ENCODE data around the gene GLRX5. TPM values are rescaled to one million over a fixed set of nuclear protein-coding genes. Genes with fewer than 3 reads are reported as not detected.

The GLRX5 gene
- total RNA-seq, 1 donor from 2014 or later: 43.7 TPM

DNA sequence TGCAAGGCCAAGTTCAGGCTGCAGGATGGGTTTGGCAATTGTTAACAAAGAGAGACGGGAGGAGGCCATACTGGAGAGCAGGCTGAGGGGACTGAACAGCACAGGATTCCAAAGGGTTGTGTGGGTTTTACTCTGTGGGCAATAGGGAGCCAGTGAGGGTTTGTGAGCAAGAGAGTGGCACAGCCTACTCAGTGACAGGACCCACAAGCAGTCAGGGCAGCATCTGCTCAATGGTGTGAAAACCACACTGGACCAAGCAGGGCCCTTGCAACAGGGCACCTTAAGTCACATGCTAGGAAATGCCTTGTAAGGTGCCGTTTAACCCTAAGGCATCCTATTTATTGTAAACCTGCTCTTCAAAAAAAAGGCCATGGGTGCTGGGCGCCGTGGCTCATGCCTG, 40.4 kb upstream of the GLRX5 start:
- no peak for DNase-seq
- Mint-ChIP-seq H3K4me3 (no peak overlapping the region), H3K9me3 (peaks cover 5% of the 10 kb centered on the region), H3K4me1 (peaks cover 54% of the 10 kb centered on the region), H3K36me3 (ENCODE audit: low read depth) (peaks cover 29% of the 10 kb centered on the region), H3K27ac (peak overlapping the region; percentile 57), H3K27me3 (no peaks in the 10 kb centered on the region)
- intact Hi-C loops (cut with micrococcal nuclease): loop anchor here (5.0 kb wide), 1 partner anchor 37 kb away; no protein-coding TSS in a partner anchor

GRCh38 chr14:95495076-95495475, 39.8 kb upstream of the GLRX5 start:
- DNase-seq: no peak
- Mint-ChIP-seq H3K27me3 (no peaks in the 10 kb centered on the region), H3K9me3 (peaks cover 5% of the 10 kb centered on the region), H3K4me3 (peak overlapping the region; percentile 18), H3K36me3 (ENCODE audit: low read depth) (peaks cover 31% of the 10 kb centered on the region), H3K27ac (peak overlapping the region; percentile 92), H3K4me1 (peaks cover 55% of the 10 kb centered on the region)
- intact Hi-C loops (cut with micrococcal nuclease): loop anchor here (1.0 kb wide), 1 partner anchor 15 kb away; no protein-coding TSS in a partner anchor

DNA sequence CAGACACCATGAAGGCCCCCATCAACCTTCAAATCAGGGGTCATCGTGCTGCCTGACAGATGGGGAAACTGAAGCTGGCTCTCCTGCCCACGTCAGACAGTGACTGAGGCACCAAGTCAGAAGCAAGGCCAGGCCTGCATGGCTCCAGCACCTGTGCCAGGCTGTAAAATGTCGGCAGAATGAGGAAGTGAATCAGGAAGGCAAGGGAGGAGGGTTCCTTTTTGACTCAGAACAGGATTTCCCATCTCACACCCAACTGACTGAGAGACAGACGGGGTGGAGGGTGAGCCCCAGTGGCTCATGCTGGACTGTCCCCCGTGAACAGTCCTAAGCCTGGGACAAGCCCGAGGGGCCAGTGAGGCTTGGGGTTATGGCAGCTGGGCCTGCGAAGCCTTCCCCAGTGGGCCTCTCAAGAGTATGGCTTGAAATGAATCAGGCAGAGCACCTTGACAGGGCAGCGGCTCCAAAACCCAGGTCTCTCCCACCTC, 39.3 kb upstream of the GLRX5 start:
- peaks cover 5% of the 10 kb centered on the region for H3K9me3 Mint-ChIP-seq
- intact Hi-C loops (cut with micrococcal nuclease): loop anchor here (1.0 to 2.0 kb wide), 2 partner anchors 15 to 21 kb away; partner anchors contain the start of gene SYNE3
- peak overlapping the region; percentile 18 for H3K4me3 Mint-ChIP-seq
- peak; percentile 71 for DNase-seq
- peaks cover 32% of the 10 kb centered on the region for H3K36me3 Mint-ChIP-seq (ENCODE audit: low read depth)
- no peaks in the 10 kb centered on the region for H3K27me3 Mint-ChIP-seq
- H3K4me1 Mint-ChIP-seq: peaks cover 53% of the 10 kb centered on the region
- H3K27ac Mint-ChIP-seq: peak overlapping the region; percentile 92

GRCh38 chr14:95496111-95496681, 38.7 kb upstream of the GLRX5 start:
- Mint-ChIP-seq H3K4me3 (peak overlapping the region; percentile 18), H3K27me3 (no peaks in the 10 kb centered on the region), H3K36me3 (ENCODE audit: low read depth) (peaks cover 36% of the 10 kb centered on the region), H3K4me1 (peaks cover 52% of the 10 kb centered on the region), H3K9me3 (peaks cover 5% of the 10 kb centered on the region), H3K27ac (peak overlapping the region; percentile 92)
- DNase-seq: peak; percentile 68
- intact Hi-C loops (cut with micrococcal nuclease): loop anchor here (2.0 kb wide), 1 partner anchor 21 kb away; the partner anchor contains the start of gene SYNE3

DNA sequence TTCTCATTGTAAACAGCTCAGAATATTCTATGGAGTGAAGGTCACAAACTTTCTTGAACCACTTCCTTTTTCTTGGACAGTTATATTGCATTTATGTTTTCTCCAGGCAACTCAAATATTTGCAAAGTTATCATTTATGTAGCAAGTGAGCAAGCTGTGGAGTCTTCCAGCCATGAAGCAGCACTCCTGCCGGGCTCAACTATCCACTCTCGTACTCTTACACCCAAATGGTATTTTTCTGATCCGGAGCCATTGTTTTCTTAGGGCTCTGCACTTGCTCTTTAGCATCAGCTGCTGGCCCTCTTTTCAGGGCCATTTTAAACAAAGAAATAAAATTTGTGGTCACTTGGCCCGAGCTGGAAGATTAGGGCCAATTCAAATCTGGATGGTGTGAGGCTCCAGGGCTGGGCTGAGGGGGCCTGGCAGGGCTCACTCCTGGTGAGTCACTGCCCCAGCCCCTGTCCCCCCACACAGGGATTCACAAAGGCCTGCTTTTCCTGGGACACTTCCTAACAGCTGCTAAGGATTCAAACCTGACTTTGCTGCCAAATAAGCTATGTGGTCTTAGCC, 38.1 kb upstream of the GLRX5 start:
- Mint-ChIP-seq H3K4me1 (peaks cover 55% of the 10 kb centered on the region), H3K9me3 (peaks cover 5% of the 10 kb centered on the region), H3K4me3 (peak overlapping the region; percentile 18), H3K27ac (peak overlapping the region; percentile 92), H3K27me3 (no peaks in the 10 kb centered on the region), H3K36me3 (ENCODE audit: low read depth) (peaks cover 38% of the 10 kb centered on the region)
- no peak for DNase-seq
- intact Hi-C loops (cut with micrococcal nuclease): loop anchor here (2.0 kb wide), 1 partner anchor 20 kb away; the partner anchor contains the start of gene SYNE3

DNA sequence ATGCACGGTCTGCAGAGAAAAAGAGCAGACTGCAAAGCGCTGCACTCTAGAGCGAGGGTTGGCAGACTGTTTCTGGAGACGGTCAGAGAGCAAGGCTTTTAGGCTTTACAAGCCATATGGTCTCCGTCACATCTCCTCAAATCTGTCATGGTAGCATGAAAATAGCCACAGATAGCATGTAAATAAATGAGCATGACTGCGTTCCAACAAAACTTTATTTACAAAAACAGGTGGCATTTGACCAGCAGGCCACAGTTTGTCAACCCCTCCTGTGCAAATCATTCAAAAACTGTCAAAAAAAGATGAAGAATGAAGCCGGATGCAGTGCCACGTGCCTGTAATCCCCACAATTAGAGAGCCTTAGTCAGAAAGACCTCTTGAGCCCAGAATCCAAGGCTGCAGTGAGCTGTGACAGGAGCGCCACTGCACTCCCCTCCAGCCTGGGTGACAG, 37.3 kb upstream of the GLRX5 start:
- Mint-ChIP-seq H3K36me3 (ENCODE audit: low read depth) (peaks cover 33% of the 10 kb centered on the region), H3K4me1 (peaks cover 61% of the 10 kb centered on the region), H3K27ac (no peak overlapping the region), H3K4me3 (no peak overlapping the region), H3K27me3 (no peaks in the 10 kb centered on the region), H3K9me3 (no peaks in the 10 kb centered on the region)
- no peak for DNase-seq
- intact Hi-C loops (cut with micrococcal nuclease): loop anchor here (2.0 kb wide), 1 partner anchor 19 kb away; the partner anchor contains the start of gene SYNE3

- H3K27ac Mint-ChIP-seq: no peak overlapping the region
- no peaks in the 10 kb centered on the region for H3K27me3 Mint-ChIP-seq
- no peak overlapping the region for H3K4me3 Mint-ChIP-seq
- no peaks in the 10 kb centered on the region for H3K9me3 Mint-ChIP-seq
- H3K4me1 Mint-ChIP-seq: peaks cover 61% of the 10 kb centered on the region
- intact Hi-C loops (cut with micrococcal nuclease): loop anchor here (1.0 kb wide), 1 partner anchor 25 kb away; no protein-coding TSS in a partner anchor
- DNase-seq: no peak
- peaks cover 35% of the 10 kb centered on the region for H3K36me3 Mint-ChIP-seq (ENCODE audit: low read depth)
These were observed 36.1 kb upstream of the GLRX5 start for GRCh38 chr14:95498622-95499353.

- peaks cover 60% of the 10 kb centered on the region for H3K4me1 Mint-ChIP-seq
- H3K27ac Mint-ChIP-seq: peak overlapping the region; percentile 66
- no peak overlapping the region for H3K4me3 Mint-ChIP-seq
- intact Hi-C loops (cut with micrococcal nuclease): loop anchor here (1.0 kb wide), 1 partner anchor 24 kb away; no protein-coding TSS in a partner anchor
- no peaks in the 10 kb centered on the region for H3K27me3 Mint-ChIP-seq
- no peaks in the 10 kb centered on the region for H3K9me3 Mint-ChIP-seq
- no peak for DNase-seq
- H3K36me3 Mint-ChIP-seq (ENCODE audit: low read depth): peaks cover 34% of the 10 kb centered on the region
These were observed 35.5 kb upstream of the GLRX5 start for GRCh38 chr14:95499354-95499750.

- Mint-ChIP-seq H3K4me3 (no peak overlapping the region), H3K27ac (no peak overlapping the region), H3K36me3 (ENCODE audit: low read depth) (peaks cover 34% of the 10 kb centered on the region), H3K27me3 (no peaks in the 10 kb centered on the region), H3K4me1 (peaks cover 59% of the 10 kb centered on the region), H3K9me3 (no peaks in the 10 kb centered on the region)
- intact Hi-C loops (cut with micrococcal nuclease): no loop called here
- DNase-seq: no peak
These were observed 34.6 kb upstream of the GLRX5 start for GRCh38 chr14:95500201-95500681.

DNA sequence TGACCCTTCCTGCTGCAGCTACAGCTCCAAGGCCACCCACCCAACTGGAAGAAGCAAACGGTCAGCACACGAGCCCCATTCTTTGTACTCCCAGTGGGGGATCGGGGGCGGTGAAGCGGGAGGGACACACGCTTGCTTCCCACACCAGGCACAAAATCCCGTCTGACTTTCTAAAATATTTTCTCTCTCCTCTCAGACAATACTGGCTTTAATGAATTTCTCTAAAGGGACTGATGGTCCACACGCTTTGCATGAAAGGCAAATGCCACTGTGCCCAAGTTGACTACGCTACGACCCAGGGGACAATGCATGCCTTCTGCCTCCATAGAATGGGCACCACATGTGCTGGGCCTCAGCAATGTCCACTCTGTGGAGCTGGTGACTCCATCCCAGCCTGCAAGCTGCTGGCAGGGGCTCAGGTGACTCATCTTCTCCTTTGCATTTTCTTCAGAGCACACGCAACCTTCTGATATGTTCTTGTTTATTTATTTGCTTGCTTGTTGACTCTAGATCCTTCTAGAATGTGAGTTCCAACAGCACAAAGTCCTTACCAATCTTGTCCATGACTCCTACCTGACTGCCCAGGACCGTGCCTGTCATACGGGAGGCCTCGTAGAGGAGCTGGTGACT, 34.0 kb upstream of the GLRX5 start:
- Mint-ChIP-seq H3K36me3 (ENCODE audit: low read depth) (peaks cover 32% of the 10 kb centered on the region), H3K4me3 (no peak overlapping the region), H3K27me3 (no peaks in the 10 kb centered on the region), H3K27ac (peak overlapping the region; percentile 75), H3K9me3 (no peaks in the 10 kb centered on the region), H3K4me1 (peaks cover 57% of the 10 kb centered on the region)
- no peak for DNase-seq
- intact Hi-C loops (cut with micrococcal nuclease): no loop called here

DNA sequence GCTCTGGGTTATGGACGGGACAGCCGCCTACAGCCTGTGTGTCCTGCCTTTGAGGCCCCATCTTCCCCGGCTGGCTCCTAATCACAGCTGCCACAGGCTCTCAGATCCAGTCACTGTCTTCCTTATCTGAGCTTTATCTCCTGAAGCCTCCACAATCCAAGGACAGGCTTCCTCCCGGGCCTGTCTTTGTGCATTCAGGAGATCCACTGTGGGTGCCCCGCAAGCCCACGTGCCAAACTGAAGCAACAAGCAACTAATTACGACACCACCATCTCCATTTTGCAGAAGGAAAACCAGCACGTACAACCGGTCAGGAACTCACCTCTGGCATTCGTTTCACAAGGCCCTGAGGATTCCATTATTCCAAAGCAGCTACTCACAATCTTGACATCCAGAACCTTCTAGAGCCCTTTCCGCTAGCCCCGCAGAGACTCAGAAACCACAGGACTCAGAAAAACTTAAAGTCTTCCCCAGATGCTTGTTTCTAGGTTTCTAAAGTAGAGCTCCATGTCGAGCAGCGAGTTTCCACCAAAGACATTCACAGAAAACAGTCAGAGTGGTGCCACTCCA, 32.4 kb upstream of the GLRX5 start:
- intact Hi-C loops (cut with micrococcal nuclease): no loop called here
- Mint-ChIP-seq H3K27ac (peak overlapping the region; percentile 51), H3K27me3 (no peaks in the 10 kb centered on the region), H3K4me3 (no peak overlapping the region), H3K36me3 (ENCODE audit: low read depth) (peaks cover 42% of the 10 kb centered on the region), H3K9me3 (no peaks in the 10 kb centered on the region), H3K4me1 (peaks cover 54% of the 10 kb centered on the region)
- DNase-seq: no peak

GRCh38 chr14:95503365-95504134, 31.3 kb upstream of the GLRX5 start:
- H3K36me3 Mint-ChIP-seq (ENCODE audit: low read depth): peaks cover 43% of the 10 kb centered on the region
- H3K27me3 Mint-ChIP-seq: no peaks in the 10 kb centered on the region
- H3K27ac Mint-ChIP-seq: peak overlapping the region; percentile 87
- DNase-seq: no peak
- H3K4me1 Mint-ChIP-seq: peaks cover 59% of the 10 kb centered on the region
- intact Hi-C loops (cut with micrococcal nuclease): no loop called here
- H3K9me3 Mint-ChIP-seq: no peaks in the 10 kb centered on the region
- H3K4me3 Mint-ChIP-seq: no peak overlapping the region
